SH-SY5Y (cell line): ENCODE data around the gene ACSL5.

Experiments
- GATA2 ChIP-seq: IDR thresholded peaks from 2 replicates; pipeline ENCODE4 v1.6.1; 2011; ENCODE audit warnings: mild to moderate bottlenecking, low read depth, low read length
- GATA3 ChIP-seq: IDR thresholded peaks from 2 replicates; pipeline ENCODE4 v1.6.1; 2011; ENCODE audit warnings: low read depth, mild to moderate bottlenecking, low read length, moderate library complexity

- TF ChIP-seq GATA2 (no peak), GATA3 (no peak)
Measured at GRCh38 chr10:112335868-112336265, 38.0 kb upstream of the ACSL5 start.
